ENCODE measurements around the gene MAGT1. TPM values are rescaled to one million over a fixed set of nuclear protein-coding genes. Genes with fewer than 3 reads are reported as not detected.
"Not testable (repeated sequence)": the region's sequence is repeated elsewhere in the genome, so short reads cannot be mapped to it uniquely, and the experiment has no call there.

Gene MAGT1
- total RNA-seq (2021; fragmentation: NEBNext Ultra II Directional; extraction: Animal tissue kit (Norgen Biotek cat#: 25700)), result 10 to 100 TPM; 70.3 to 77.5 (median 74.2) TPM
- long read RNA-seq, full-length matches to known transcripts, result 8 of 25 reads
- long read RNA-seq, partial matches to known transcripts, result 1 of 25 reads
- long read RNA-seq, other reads (novel, unspliced or antisense), result 16 of 25 reads

GRCh38 chrX:77894921-77895886, at the start of gene MAGT1:
MAGT1 (minus strand) TSS chrX:77895435; CDS start chrX:77895410, 25 bp downstream.
- peaks cover 5% of the 10 kb centered on the region; the same call in 1 of the 2 replicates for H3K36me3 Mint-ChIP-seq (ENCODE audit: low read depth)
- peaks cover 18% of the 10 kb centered on the region for H3K4me1 Mint-ChIP-seq (ENCODE audit: low read depth)
- no peaks in the 10 kb centered on the region for H3K9me3 Mint-ChIP-seq
- TF ChIP-seq CTCF (IDR thresholded peaks at IDR 0.05), result no peak; the same call in 1 of the 2 replicates
- peak; percentile 94 for DNase-seq
- H3K4me3 Mint-ChIP-seq, result peak within 1 kb of the TSS; percentile 98
- peak within 1 kb of the TSS; percentile 95 for H3K27ac Mint-ChIP-seq
- H3K27me3 Mint-ChIP-seq (ENCODE audit: insufficient read depth), result peaks cover 8% of the 10 kb centered on the region

GRCh38 chrX:77945031-77945430, 49.8 kb upstream of the MAGT1 start:
- H3K27me3 Mint-ChIP-seq (ENCODE audit: insufficient read depth); H3K9me3 Mint-ChIP-seq; H3K4me3 Mint-ChIP-seq; H3K27ac Mint-ChIP-seq; DNase-seq; H3K4me1 Mint-ChIP-seq (ENCODE audit: low read depth); H3K36me3 Mint-ChIP-seq (ENCODE audit: low read depth): not testable (repeated sequence)

GRCh38 chrX:77938083-77938680, 42.9 kb upstream of the MAGT1 start:
- Mint-ChIP-seq H3K4me1 (ENCODE audit: low read depth) (peaks cover 16% of the 10 kb centered on the region), H3K4me3 (no peak overlapping the region), H3K9me3 (no peaks in the 10 kb centered on the region), H3K36me3 (ENCODE audit: low read depth) (no peaks in the 10 kb centered on the region), H3K27ac (no peak overlapping the region), H3K27me3 (ENCODE audit: insufficient read depth) (no peaks in the 10 kb centered on the region)
- DNase-seq, result no peak
- TF ChIP-seq CTCF (IDR thresholded peaks at IDR 0.05), result no peak

GRCh38 chrX:77937291-77937690, 42.1 kb upstream of the MAGT1 start:
- peak; percentile 5 for DNase-seq
- no peaks in the 10 kb centered on the region for H3K9me3 Mint-ChIP-seq
- no peak for TF ChIP-seq CTCF (IDR thresholded peaks at IDR 0.05)
- H3K36me3 Mint-ChIP-seq (ENCODE audit: low read depth), result no peaks in the 10 kb centered on the region
- H3K27ac Mint-ChIP-seq, result peak overlapping the region; percentile 56
- H3K4me1 Mint-ChIP-seq (ENCODE audit: low read depth), result peaks cover 16% of the 10 kb centered on the region
- H3K27me3 Mint-ChIP-seq (ENCODE audit: insufficient read depth), result no peaks in the 10 kb centered on the region
- no peak overlapping the region for H3K4me3 Mint-ChIP-seq

GRCh38 chrX:77936299-77936698, 41.1 kb upstream of the MAGT1 start:
- Mint-ChIP-seq H3K9me3 (no peaks in the 10 kb centered on the region), H3K36me3 (ENCODE audit: low read depth) (no peaks in the 10 kb centered on the region), H3K4me3 (no peak overlapping the region), H3K27ac (no peak overlapping the region), H3K27me3 (ENCODE audit: insufficient read depth) (no peaks in the 10 kb centered on the region), H3K4me1 (ENCODE audit: low read depth) (peaks cover 16% of the 10 kb centered on the region)
- TF ChIP-seq CTCF (IDR thresholded peaks at IDR 0.05), result no peak
- DNase-seq, result no peak
